Heart left ventricle (tissue), 13 donors: Measurements from ENCODE around the gene CCDC178.

Source experiments
- POLR2A ChIP-seq, 2 donors: fragments of 450-650 bp; IDR thresholded peaks; one replicate each; pipeline ENCODE4 v1.6.1; 2017; ENCODE audit warnings: antibody characterized with exemption in 2 of 2, mild to moderate bottlenecking in 2 of 2, moderate library complexity in 2 of 2
- TF ChIP-seq, protein P1 (sequence below), 12 donors: fragments of 200-600 bp; sonication (generic) in 4 of 12; IDR thresholded peaks; one replicate each; pipeline versions ENCODE4 v1.5.0 to v1.8.0; 2018 to 2022; ENCODE audit warnings: antibody characterized with exemption in 12 of 12, mild to moderate bottlenecking in 5 of 12
- donor health status: ischemic (EF 13 %, LVEDD 7.1; RV severe dilation, severe dysfunction).
- donor health status: DM: no; HTN: yes; CAD: no.
- donor health status: DM: no; HTN: no; CAD: no.
- donor health status: ischemic (EF 25% LVEDD 6.9; RV normal size, moderate dysfunction).
- donor health status: ischemic (EF 25% LVEDD 5.7; RV mildly dilated, moderate dysfunction).
- donor health status: ischemic (EF 35%, LVEDD 5.7; RV mildly dilated, moderate dysfunction).
- donor health status: nonischemic (EF 11% LVEDD 7.7; RV severe dilation, severe dysfunction).
- donor health status: DM: yes; HTN: yes; CAD: no.
- donor health status: PGD.
- donor health status: ischemic (EF 29% LVEDD 5.4; RV normal size, mild dysfunction).
- donor health status: nonischemic (EF 23%, LVEDD 6.1; RV moderate dilation, normal function).

- TF ChIP-seq, protein P1, sequence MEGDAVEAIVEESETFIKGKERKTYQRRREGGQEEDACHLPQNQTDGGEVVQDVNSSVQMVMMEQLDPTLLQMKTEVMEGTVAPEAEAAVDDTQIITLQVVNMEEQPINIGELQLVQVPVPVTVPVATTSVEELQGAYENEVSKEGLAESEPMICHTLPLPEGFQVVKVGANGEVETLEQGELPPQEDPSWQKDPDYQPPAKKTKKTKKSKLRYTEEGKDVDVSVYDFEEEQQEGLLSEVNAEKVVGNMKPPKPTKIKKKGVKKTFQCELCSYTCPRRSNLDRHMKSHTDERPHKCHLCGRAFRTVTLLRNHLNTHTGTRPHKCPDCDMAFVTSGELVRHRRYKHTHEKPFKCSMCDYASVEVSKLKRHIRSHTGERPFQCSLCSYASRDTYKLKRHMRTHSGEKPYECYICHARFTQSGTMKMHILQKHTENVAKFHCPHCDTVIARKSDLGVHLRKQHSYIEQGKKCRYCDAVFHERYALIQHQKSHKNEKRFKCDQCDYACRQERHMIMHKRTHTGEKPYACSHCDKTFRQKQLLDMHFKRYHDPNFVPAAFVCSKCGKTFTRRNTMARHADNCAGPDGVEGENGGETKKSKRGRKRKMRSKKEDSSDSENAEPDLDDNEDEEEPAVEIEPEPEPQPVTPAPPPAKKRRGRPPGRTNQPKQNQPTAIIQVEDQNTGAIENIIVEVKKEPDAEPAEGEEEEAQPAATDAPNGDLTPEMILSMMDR (IDR thresholded peaks at IDR 0.05) = no peak
- TF ChIP-seq POLR2A (IDR thresholded peaks at IDR 0.05) = no peak
Measured at GRCh38 chr18:32918692-32919250, 521.8 kb downstream of the CCDC178 start.
